KMS-11 (cell line): ENCODE measurements around the gene WDR47.
"Not testable (repeated sequence)": the region's sequence is repeated elsewhere in the genome, so short reads cannot be mapped to it uniquely, and the experiment has no call there.

Experiments
- H2AFZ ChIP-seq: fragments of 200-600 bp; sonication (generic); 2 replicates; pipeline ENCODE4 v1.6.1; 2016; ENCODE audit warnings: antibody characterized with exemption, mixed run types, low read depth
- H3K27ac ChIP-seq: fragments of 200-600 bp; sonication (generic); 2 replicates; pipeline ENCODE4 v1.6.1; 2016; ENCODE audit warnings: mild to moderate bottlenecking, mixed run types
- H3K27me3 ChIP-seq: fragments of 200-600 bp; sonication (generic); 2 replicates; pipeline ENCODE4 v1.6.1; 2017; ENCODE audit warnings: mild to moderate bottlenecking, low read depth, mixed run types, moderate library complexity; ENCODE audit not compliant: insufficient read depth
- H3K36me3 ChIP-seq: fragments of 200-600 bp; sonication (generic); 2 replicates; pipeline ENCODE4 v1.6.1; 2017; ENCODE audit warnings: mild to moderate bottlenecking, mixed run types; ENCODE audit not compliant: insufficient read depth
- H3K4me1 ChIP-seq: fragments of 200-600 bp; sonication (generic); 2 replicates; pipeline ENCODE4 v1.6.1; 2016; ENCODE audit warnings: mild to moderate bottlenecking, low read depth, mixed run types; ENCODE audit not compliant: poor library complexity, severe bottlenecking
- H3K4me2 ChIP-seq: fragments of 200-600 bp; sonication (generic); 2 replicates; pipeline ENCODE4 v1.7.0; 2016; ENCODE audit warnings: mild to moderate bottlenecking, mixed run types
- H3K4me3 ChIP-seq: fragments of 200-600 bp; sonication (generic); IDR thresholded peaks from 2 replicates; pipeline ENCODE4 v1.6.1; 2017; ENCODE audit warnings: low read depth, low read length, mixed read lengths; ENCODE audit not compliant: insufficient read depth
- H3K79me2 ChIP-seq: fragments of 200-600 bp; sonication (generic); 2 replicates; pipeline ENCODE4 v1.6.1; 2016; ENCODE audit warnings: low read depth, mixed run types; ENCODE audit not compliant: insufficient read depth
- H3K9ac ChIP-seq: fragments of 200-600 bp; sonication (generic); 2 replicates; pipeline ENCODE4 v1.6.1; 2016; ENCODE audit warnings: mild to moderate bottlenecking, mixed run types
- H4K20me1 ChIP-seq: fragments of 200-600 bp; sonication (generic); 2 replicates; pipeline ENCODE4 v1.6.1; 2016; ENCODE audit warnings: mild to moderate bottlenecking, mixed run types; ENCODE audit not compliant: insufficient read depth
- CTCF ChIP-seq: fragments of 200-600 bp; sonication (generic); conservative IDR thresholded peaks from 2 replicates; pipeline ENCODE4 v1.6.1; 2017; ENCODE audit warnings: low read depth, mild to moderate bottlenecking, antibody characterized with exemption, low read length, moderate library complexity, mixed read lengths

The WDR47 gene

DNA sequence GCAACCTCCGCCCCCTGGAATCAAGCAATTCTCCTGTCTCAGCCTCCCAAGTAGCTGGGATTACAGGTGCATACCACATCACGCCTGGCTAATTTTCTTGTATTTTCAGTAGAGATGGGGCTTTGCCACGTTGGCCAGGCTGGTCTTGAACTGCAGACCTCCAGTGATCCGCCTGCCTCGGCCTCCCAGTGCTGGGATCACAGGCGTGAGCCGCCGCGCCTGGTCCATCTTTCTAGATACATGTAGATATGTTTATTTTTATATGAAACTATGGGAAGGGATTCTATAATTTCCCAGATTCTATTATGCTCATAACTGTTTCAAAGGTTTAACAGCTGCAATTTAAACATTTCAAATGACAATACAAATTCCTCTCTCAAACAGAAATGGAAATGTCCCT lies 105.7 kb downstream of the WDR47 start:
- Histone ChIP-seq H3K27me3 (no peaks in the 10 kb centered on the region), H4K20me1 (no peaks in the 10 kb centered on the region), H3K4me1 (peaks cover 5% of the 10 kb centered on the region), H2AFZ (no peak overlapping the region), H3K79me2 (no peaks in the 10 kb centered on the region), H3K4me3 (no peak overlapping the region), H3K4me2 (no peak overlapping the region), H3K27ac (no peak overlapping the region), H3K9ac (no peak overlapping the region), H3K36me3 (no peaks in the 10 kb centered on the region)
- TF ChIP-seq CTCF, result no peak

GRCh38 chr1:108933944-108934343 lies 108.0 kb downstream of the WDR47 start:
- Histone ChIP-seq H3K4me2 (no peak overlapping the region), H4K20me1 (no peaks in the 10 kb centered on the region), H3K36me3 (no peaks in the 10 kb centered on the region), H2AFZ (no peak overlapping the region), H3K79me2 (no peaks in the 10 kb centered on the region), H3K27me3 (no peaks in the 10 kb centered on the region), H3K4me3 (no peak overlapping the region), H3K4me1 (peaks cover 5% of the 10 kb centered on the region), H3K27ac (no peak overlapping the region), H3K9ac (no peak overlapping the region)
- TF ChIP-seq CTCF, result no peak

DNA sequence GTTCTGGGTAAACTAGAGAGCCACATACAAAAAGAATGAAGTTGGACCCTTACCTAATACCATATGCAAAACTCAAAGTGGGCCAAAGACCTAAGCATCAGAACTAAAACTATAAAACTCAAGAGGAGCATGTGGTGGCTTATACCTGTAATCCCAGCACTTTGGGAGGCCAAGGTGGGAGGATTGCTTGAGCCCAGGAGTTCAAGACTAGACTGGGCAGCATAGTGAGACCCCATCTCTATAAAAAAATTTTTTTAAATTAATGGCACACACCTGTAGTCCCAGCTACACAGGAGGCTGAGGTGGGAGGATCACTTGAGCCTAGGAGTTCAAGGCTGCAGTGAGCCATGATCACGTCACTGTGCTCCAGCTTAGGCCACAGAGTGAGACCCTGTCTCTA lies 114.3 kb downstream of the WDR47 start:
- H3K9ac ChIP-seq, H3K36me3 ChIP-seq, H3K27me3 ChIP-seq, H3K4me2 ChIP-seq, H3K4me3 ChIP-seq, H3K4me1 ChIP-seq, H3K27ac ChIP-seq, H4K20me1 ChIP-seq, H3K79me2 ChIP-seq, H2AFZ ChIP-seq: not testable (repeated sequence)

DNA sequence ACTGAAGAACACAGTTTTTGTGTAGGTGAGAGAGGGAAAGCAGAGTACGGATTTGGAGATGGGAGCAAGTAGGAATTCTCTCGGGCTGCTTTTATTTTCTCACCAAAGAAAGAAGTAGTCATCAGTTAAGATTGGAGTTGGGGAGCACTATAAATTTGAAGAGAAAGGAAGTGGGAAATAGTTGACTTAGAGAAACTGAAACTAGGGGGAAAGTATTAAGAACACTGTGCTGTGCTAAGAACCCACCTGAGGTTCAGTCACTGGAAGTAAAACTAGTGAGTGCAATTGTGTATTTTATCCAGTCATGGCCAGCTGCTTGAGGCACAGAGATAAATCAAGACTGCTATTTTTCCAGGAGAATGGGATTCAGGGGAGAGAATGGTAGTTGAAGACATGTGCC lies 116.0 kb downstream of the WDR47 start:
- Histone ChIP-seq H3K4me1 (no peaks in the 10 kb centered on the region), H3K27me3 (no peaks in the 10 kb centered on the region), H3K79me2 (no peaks in the 10 kb centered on the region), H2AFZ (no peak overlapping the region), H3K4me3 (no peak overlapping the region), H3K4me2 (no peak overlapping the region), H3K27ac (no peak overlapping the region), H3K9ac (no peak overlapping the region), H4K20me1 (no peaks in the 10 kb centered on the region), H3K36me3 (no peaks in the 10 kb centered on the region)
- TF ChIP-seq CTCF, result no peak
